ENCODE measurements around the gene C10orf90.

Gene C10orf90

GRCh38 chr10:126407831-126408230 is 262.7 kb downstream of the C10orf90 start:
- no peaks in the 10 kb centered on the region for H3K27me3 ChIP-seq (ENCODE audit: control insufficient read depth, insufficient read depth, low read length)
- no peak overlapping the region for H3K4me3 ChIP-seq (ENCODE audit: low read length)
- no peak overlapping the region for H3K27ac ChIP-seq (ENCODE audit: low read length)
- H3K4me1 ChIP-seq (ENCODE audit: control insufficient read depth, low read depth, low read length), result no peaks in the 10 kb centered on the region
- no peaks in the 10 kb centered on the region for H3K9me3 ChIP-seq (ENCODE audit: control insufficient read depth, low read depth, low read length)
- H3K36me3 ChIP-seq (ENCODE audit: control insufficient read depth, low read depth, low read length), result no peaks in the 10 kb centered on the region
- H3K9ac ChIP-seq (ENCODE audit: low read length), result no peak overlapping the region

- no peaks in the 10 kb centered on the region for H3K27me3 ChIP-seq (ENCODE audit: control insufficient read depth, insufficient read depth, low read length)
- no peak overlapping the region for H3K9ac ChIP-seq (ENCODE audit: low read length)
- no peaks in the 10 kb centered on the region for H3K9me3 ChIP-seq (ENCODE audit: control insufficient read depth, low read depth, low read length)
- H3K4me1 ChIP-seq (ENCODE audit: control insufficient read depth, low read depth, low read length), result no peaks in the 10 kb centered on the region
- H3K4me3 ChIP-seq (ENCODE audit: low read length), result no peak overlapping the region
- no peak overlapping the region for H3K27ac ChIP-seq (ENCODE audit: low read length)
- H3K36me3 ChIP-seq (ENCODE audit: control insufficient read depth, low read depth, low read length), result no peaks in the 10 kb centered on the region
Measured at GRCh38 chr10:126405239-126405775, 265.2 kb downstream of the C10orf90 start.

- H3K9me3 ChIP-seq (ENCODE audit: control insufficient read depth, low read depth, low read length), result no peaks in the 10 kb centered on the region
- no peak overlapping the region for H3K27ac ChIP-seq (ENCODE audit: low read length)
Measured at GRCh38 chr10:126402721-126403695, 267.5 kb downstream of the C10orf90 start.

GRCh38 chr10:126400641-126401040 is 269.9 kb downstream of the C10orf90 start:
- peaks cover 8% of the 10 kb centered on the region for H3K4me1 ChIP-seq (ENCODE audit: control insufficient read depth, low read depth, low read length)
- no peaks in the 10 kb centered on the region for H3K9me3 ChIP-seq (ENCODE audit: control insufficient read depth, low read depth, low read length)
- H3K9ac ChIP-seq (ENCODE audit: low read length), result no peak overlapping the region
- no peaks in the 10 kb centered on the region for H3K27me3 ChIP-seq (ENCODE audit: control insufficient read depth, insufficient read depth, low read length)
- no peak overlapping the region for H3K4me3 ChIP-seq (ENCODE audit: low read length)
- no peaks in the 10 kb centered on the region for H3K36me3 ChIP-seq (ENCODE audit: control insufficient read depth, low read depth, low read length)
- no peak overlapping the region for H3K27ac ChIP-seq (ENCODE audit: low read length)

More at GRCh38 chr10:126402721-126403695, 267.5 kb downstream of the C10orf90 start:
- Histone ChIP-seq H3K4me1 (ENCODE audit: control insufficient read depth, low read depth, low read length) (peaks cover 4% of the 10 kb centered on the region), H3K27me3 (ENCODE audit: control insufficient read depth, insufficient read depth, low read length) (no peaks in the 10 kb centered on the region), H3K36me3 (ENCODE audit: control insufficient read depth, low read depth, low read length) (no peaks in the 10 kb centered on the region), H3K4me3 (ENCODE audit: low read length) (no peak overlapping the region), H3K9ac (ENCODE audit: low read length) (no peak overlapping the region)

- Histone ChIP-seq H3K9me3 (ENCODE audit: control insufficient read depth, low read depth, low read length) (no peaks in the 10 kb centered on the region), H3K27ac (ENCODE audit: low read length) (no peak overlapping the region), H3K9ac (ENCODE audit: low read length) (no peak overlapping the region), H3K36me3 (ENCODE audit: control insufficient read depth, low read depth, low read length) (no peaks in the 10 kb centered on the region), H3K4me1 (ENCODE audit: control insufficient read depth, low read depth, low read length) (peaks cover 8% of the 10 kb centered on the region), H3K4me3 (ENCODE audit: low read length) (no peak overlapping the region), H3K27me3 (ENCODE audit: control insufficient read depth, insufficient read depth, low read length) (no peaks in the 10 kb centered on the region)
Measured at GRCh38 chr10:126398924-126399323, 271.6 kb downstream of the C10orf90 start.

- Histone ChIP-seq H3K9me3 (ENCODE audit: control insufficient read depth, low read depth, low read length) (no peaks in the 10 kb centered on the region), H3K9ac (ENCODE audit: low read length) (no peak overlapping the region), H3K27ac (ENCODE audit: low read length) (no peak overlapping the region)
Measured at GRCh38 chr10:126398383-126398743, 272.1 kb downstream of the C10orf90 start.

GRCh38 chr10:126397640-126398382 is 272.7 kb downstream of the C10orf90 start:
- H3K4me3 ChIP-seq (ENCODE audit: low read length), result no peak overlapping the region
- no peaks in the 10 kb centered on the region for H3K36me3 ChIP-seq (ENCODE audit: control insufficient read depth, low read depth, low read length)
- H3K4me1 ChIP-seq (ENCODE audit: control insufficient read depth, low read depth, low read length), result peaks cover 8% of the 10 kb centered on the region
- H3K27me3 ChIP-seq (ENCODE audit: control insufficient read depth, insufficient read depth, low read length), result no peaks in the 10 kb centered on the region
- H3K9me3 ChIP-seq (ENCODE audit: control insufficient read depth, low read depth, low read length), result no peaks in the 10 kb centered on the region
- no peak overlapping the region for H3K27ac ChIP-seq (ENCODE audit: low read length)
- no peak overlapping the region for H3K9ac ChIP-seq (ENCODE audit: low read length)

More at GRCh38 chr10:126398383-126398743, 272.1 kb downstream of the C10orf90 start:
- Histone ChIP-seq H3K4me3 (ENCODE audit: low read length) (no peak overlapping the region), H3K36me3 (ENCODE audit: control insufficient read depth, low read depth, low read length) (no peaks in the 10 kb centered on the region), H3K4me1 (ENCODE audit: control insufficient read depth, low read depth, low read length) (peaks cover 8% of the 10 kb centered on the region), H3K27me3 (ENCODE audit: control insufficient read depth, insufficient read depth, low read length) (no peaks in the 10 kb centered on the region)

GRCh38 chr10:126397156-126397555 is 273.3 kb downstream of the C10orf90 start:
- no peaks in the 10 kb centered on the region for H3K9me3 ChIP-seq (ENCODE audit: control insufficient read depth, low read depth, low read length)
- H3K36me3 ChIP-seq (ENCODE audit: control insufficient read depth, low read depth, low read length), result no peaks in the 10 kb centered on the region

GRCh38 chr10:126394948-126395347 is 275.5 kb downstream of the C10orf90 start:
- Histone ChIP-seq H3K36me3 (ENCODE audit: control insufficient read depth, low read depth, low read length) (no peaks in the 10 kb centered on the region), H3K4me3 (ENCODE audit: low read length) (no peak overlapping the region), H3K9me3 (ENCODE audit: control insufficient read depth, low read depth, low read length) (no peaks in the 10 kb centered on the region), H3K27me3 (ENCODE audit: control insufficient read depth, insufficient read depth, low read length) (peaks cover 6% of the 10 kb centered on the region), H3K27ac (ENCODE audit: low read length) (no peak overlapping the region), H3K9ac (ENCODE audit: low read length) (no peak overlapping the region), H3K4me1 (ENCODE audit: control insufficient read depth, low read depth, low read length) (peaks cover 8% of the 10 kb centered on the region)

More at GRCh38 chr10:126397156-126397555, 273.3 kb downstream of the C10orf90 start:
- Histone ChIP-seq H3K27me3 (ENCODE audit: control insufficient read depth, insufficient read depth, low read length) (no peaks in the 10 kb centered on the region), H3K9ac (ENCODE audit: low read length) (no peak overlapping the region), H3K4me1 (ENCODE audit: control insufficient read depth, low read depth, low read length) (peaks cover 8% of the 10 kb centered on the region), H3K27ac (ENCODE audit: low read length) (no peak overlapping the region), H3K4me3 (ENCODE audit: low read length) (no peak overlapping the region)

- H3K27ac ChIP-seq (ENCODE audit: low read length), result no peak overlapping the region
- H3K27me3 ChIP-seq (ENCODE audit: control insufficient read depth, insufficient read depth, low read length), result peaks cover 24% of the 10 kb centered on the region
- no peak overlapping the region for H3K4me3 ChIP-seq (ENCODE audit: low read length)
- peaks cover 5% of the 10 kb centered on the region for H3K4me1 ChIP-seq (ENCODE audit: control insufficient read depth, low read depth, low read length)
- no peaks in the 10 kb centered on the region for H3K9me3 ChIP-seq (ENCODE audit: control insufficient read depth, low read depth, low read length)
- H3K9ac ChIP-seq (ENCODE audit: low read length), result no peak overlapping the region
- H3K36me3 ChIP-seq (ENCODE audit: control insufficient read depth, low read depth, low read length), result no peaks in the 10 kb centered on the region
Measured at GRCh38 chr10:126393076-126393475, 277.4 kb downstream of the C10orf90 start.

- Histone ChIP-seq H3K4me3 (ENCODE audit: low read length) (no peak overlapping the region), H3K9me3 (ENCODE audit: control insufficient read depth, low read depth, low read length) (no peaks in the 10 kb centered on the region), H3K4me1 (ENCODE audit: control insufficient read depth, low read depth, low read length) (no peaks in the 10 kb centered on the region), H3K27ac (ENCODE audit: low read length) (no peak overlapping the region), H3K36me3 (ENCODE audit: control insufficient read depth, low read depth, low read length) (no peaks in the 10 kb centered on the region), H3K27me3 (ENCODE audit: control insufficient read depth, insufficient read depth, low read length) (peaks cover 31% of the 10 kb centered on the region), H3K9ac (ENCODE audit: low read length) (no peak overlapping the region)
Measured at GRCh38 chr10:126392469-126392868, 278.0 kb downstream of the C10orf90 start.

All from iPS-18a (cell line).